NCI-H524 (cell line): Measurements from ENCODE around the gene ZNF282.
A peak's percentile ranks its signal among the peaks of the same experiment; 100 is the strongest.

ENCODE experiments used
- DNase-seq, 2 experiments: peaks; one replicate each; lab custom pipeline; 2025; lab: John Stamatoyannopoulos, UW

Gene ZNF282

GRCh38 chr7:149191851-149192250 is 3.5 kb upstream of the ZNF282 start:
- no peak for DNase-seq

DNA sequence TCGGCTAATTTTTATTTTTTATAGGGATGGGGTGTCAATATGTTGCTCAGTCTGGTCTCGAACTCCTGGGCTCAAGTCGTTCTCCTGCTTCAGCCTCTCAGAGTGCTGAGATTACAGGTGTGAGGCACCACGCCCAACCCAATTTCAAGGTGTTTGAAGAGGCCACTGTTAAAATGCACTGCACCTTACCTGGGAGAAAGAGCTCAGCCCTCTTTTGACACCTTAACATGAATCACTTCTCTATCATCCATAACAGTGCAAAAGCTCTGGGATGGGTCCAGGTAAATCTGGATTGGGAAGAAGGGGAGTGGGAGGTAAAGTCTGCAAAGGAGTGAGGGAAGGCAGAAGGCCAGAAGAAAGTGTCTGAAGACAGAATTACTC is 557 bp upstream of the ZNF282 start:
- DNase-seq: no peak

DNA sequence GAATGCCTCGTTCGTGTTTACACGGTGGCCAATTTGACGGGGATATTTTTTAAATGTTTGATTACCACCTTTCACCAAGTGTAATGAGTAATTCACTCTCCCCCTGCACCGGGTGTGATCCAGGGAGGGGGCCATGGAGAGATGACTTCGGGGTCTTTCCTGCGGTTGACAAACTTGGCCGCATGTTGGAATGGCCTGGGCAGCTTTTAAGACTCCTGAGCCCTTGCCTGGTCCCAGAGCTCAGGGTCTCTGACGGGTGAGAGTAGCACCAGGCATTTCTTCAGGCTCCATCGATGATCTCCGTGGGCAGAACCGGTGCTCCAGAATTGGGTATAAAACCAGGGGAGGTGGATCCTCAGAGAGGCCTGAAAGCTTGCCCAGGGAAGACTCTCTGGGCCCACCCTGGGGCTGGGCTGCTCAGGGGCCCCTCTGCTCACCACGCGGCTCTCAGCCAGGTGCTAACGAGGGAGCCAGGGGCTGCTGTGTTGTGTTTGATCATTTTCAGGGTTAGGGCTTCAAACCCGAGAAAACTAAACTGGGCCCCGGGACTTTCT is 882 bp downstream of the ZNF282 start:
- DNase-seq: peak in 1 of 2 experiments; percentile 24

GRCh38 chr7:149196705-149197171 is 1.4 kb downstream of the ZNF282 start:
- no peak for DNase-seq

DNA sequence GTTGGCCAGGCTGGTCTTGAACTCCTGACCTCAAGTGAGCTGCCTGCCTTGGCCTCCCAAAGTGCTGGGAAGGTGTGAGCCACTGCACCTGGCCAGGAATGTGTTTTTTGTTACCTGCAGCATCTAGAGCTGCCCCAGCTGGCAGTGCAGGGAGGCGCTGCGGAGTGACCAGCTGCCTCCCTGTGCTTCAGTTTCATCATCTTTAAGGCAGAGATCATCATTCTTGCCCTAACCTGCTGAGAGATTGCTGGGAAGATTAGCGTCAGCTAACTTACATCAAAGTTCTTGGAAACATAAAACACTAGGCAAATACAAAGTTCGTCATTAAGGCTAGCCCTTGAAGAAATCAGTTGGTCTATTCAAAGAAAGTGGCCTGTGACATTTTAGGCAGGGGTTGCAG is 2.3 kb downstream of the ZNF282 start:
- no peak for DNase-seq

GRCh38 chr7:149198161-149198816 is 2.9 kb downstream of the ZNF282 start:
- DNase-seq: no peak

DNA sequence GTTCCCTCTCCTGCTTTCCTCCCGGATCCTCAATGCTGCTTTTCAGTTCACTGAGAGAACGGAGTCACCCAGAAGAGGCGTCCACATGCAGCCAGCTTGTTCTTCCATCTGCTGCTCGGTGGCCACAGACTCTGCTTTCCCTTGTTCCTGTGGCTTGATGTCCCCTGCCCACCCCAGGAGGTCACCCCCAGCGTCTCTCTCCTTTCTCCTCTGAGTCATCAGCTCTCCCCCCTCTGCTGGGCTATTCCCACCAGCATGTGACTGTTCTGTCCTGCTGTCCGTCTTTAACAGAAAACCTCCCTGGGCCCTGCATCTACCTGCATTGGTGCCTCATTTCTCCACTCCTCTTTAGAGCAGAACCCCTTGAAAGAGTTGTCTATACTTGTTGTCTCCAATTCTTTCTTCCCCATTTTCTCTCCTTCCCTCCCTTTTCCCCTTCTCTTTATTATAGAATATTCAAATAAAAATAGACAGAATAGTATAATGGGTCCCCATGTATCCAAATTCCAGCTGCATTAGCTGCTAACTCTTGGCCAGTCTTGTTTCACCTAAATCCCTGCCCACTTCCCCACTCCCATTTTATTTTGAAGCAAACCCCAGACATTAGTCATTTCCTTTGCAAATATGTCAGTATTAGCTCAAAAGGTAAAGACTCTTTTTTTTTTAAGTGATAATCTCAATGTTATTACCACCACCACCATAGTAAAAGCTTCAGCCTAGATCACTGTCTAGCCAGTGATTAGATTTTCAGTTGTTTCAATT is 4.1 kb downstream of the ZNF282 start:
- no peak for DNase-seq

- no peak for DNase-seq
Observed at GRCh38 chr7:149202831-149203231, 7.5 kb downstream of the ZNF282 start.

DNA sequence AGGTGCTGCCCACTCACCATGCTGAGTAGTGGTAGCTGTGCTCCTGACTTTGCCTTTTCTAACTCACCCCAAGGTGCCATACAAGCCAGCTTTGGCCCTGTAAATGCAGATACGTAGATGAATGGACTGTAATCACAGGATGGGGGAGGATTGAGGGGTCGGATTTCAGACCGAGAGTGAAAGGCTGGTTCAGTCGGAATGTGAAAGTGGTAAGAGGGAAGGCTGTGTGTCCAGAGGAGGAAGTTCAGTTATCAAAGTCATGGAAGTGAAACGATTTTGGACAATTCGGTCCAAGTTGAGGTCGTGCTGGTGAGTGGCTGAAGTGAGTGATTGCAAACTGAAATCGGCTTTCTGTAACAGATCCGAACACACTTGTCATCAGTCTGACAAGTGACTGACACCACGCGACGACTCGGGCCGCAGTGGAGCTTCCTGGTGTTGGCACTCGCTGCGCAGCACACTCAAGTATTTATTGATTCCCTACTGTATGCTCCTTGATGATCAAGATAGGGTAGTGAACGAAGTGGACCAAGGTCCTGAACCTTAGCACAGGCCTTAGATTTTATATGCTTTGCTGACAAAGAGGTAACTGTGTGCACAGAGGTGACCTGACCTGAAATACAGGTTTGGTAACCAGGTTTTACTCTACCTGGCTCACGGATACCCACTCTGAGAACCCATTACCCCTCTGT is 10.5 kb downstream of the ZNF282 start:
- no peak for DNase-seq

- no peak for DNase-seq
Observed at GRCh38 chr7:149207324-149208035, 12.1 kb downstream of the ZNF282 start.

DNA sequence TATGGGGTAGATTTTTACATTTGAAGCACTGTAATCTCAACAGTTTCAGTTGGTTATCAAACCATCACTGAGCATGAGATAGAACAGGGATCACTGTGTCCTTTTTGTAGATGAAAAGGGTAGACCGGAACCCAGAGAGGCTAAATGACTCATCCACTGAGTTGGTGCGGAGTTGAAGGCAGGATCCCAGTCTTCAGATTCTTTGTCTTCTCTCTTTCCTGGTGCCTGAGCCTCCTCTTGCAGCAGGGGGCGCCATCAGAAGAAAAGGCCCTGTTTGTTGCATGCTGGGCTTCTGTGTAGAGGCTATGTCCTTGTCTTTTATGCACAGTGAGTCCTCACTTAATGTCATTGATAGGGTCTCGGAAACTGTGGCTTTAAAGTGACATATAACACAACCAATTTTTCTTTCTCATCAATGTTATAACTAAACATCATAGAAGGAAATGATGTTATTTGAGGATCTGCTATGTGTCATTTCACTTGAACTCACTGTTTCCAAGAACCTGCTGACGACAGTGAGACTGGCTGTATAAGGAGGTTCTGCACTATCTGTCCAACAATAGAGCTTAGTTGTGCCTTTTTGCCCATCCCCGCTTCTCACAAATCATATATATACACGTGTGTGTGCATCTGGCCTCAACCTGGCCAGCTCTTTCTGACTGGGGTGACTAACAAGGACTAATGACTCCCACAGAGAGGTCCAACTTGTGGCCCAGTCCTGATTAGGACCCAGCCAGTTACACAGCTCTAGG is 14.3 kb downstream of the ZNF282 start:
- peak; percentile 6 to 43 for DNase-seq

- DNase-seq: no peak
Observed at GRCh38 chr7:149210551-149210950, 15.2 kb downstream of the ZNF282 start.

GRCh38 chr7:149214020-149214720 is 18.8 kb downstream of the ZNF282 start:
- no peak for DNase-seq

DNA sequence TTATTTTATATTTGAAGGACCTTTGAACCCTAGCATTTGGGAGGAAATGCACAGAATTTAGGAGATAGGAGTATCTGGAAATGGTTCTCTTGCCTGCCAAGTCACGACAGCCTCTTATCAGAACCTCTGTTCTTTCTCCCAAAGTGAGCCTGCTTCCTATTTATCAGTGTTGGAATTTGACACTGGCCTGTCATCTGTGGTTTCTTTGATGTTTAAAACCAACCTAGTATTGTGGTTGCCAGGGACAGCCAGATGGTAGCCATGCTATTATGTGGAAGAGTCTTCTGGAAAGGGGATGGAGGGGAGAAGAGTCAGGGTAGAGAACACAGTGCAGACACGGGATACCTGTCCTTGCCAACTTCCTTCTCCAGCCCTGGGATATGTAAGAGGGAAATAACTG is 21.1 kb downstream of the ZNF282 start:
- DNase-seq: no peak

DNA sequence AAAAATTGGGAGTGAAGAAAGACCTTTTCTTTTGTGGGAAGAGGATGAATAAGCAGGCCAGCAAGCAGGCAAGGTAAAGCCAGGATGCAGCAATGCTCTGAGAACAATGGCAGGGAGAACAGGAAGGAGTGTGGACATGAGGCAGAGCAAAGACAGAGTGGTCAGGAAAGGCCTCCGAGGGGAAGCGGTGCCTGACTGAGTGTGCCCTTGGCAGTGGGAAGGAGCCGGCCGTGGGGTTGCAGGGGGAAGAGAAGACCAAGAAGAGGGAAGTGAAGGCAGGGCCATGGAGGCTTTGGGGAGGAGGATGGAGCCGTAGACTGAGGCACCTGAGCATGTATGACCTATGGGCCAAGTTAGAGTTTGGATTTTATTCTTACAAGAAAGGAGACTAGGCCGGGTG is 22.2 kb downstream of the ZNF282 start:
- no peak for DNase-seq

GRCh38 chr7:149218469-149219420 is 23.4 kb downstream of the ZNF282 start:
- DNase-seq: no peak

DNA sequence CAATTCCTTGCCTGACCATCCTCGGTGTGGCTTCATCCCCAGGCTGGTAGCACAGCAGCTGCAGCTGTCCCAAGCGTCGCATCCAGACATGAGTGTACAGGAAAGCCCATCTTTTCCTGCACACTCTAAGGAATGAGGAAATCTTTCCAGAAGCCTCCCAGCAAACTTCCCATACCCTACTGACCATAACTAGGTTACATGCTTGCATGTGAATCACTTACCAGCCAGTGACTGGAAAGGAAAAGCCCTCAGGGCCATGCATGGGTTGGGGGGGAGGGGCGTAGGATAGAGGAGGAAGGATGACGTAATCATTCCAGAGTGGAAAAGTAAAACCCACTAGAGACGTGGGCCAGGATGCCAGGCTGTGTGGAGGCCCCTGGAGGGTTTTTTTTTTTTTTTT is 25.2 kb downstream of the ZNF282 start:
- DNase-seq: no peak

DNA sequence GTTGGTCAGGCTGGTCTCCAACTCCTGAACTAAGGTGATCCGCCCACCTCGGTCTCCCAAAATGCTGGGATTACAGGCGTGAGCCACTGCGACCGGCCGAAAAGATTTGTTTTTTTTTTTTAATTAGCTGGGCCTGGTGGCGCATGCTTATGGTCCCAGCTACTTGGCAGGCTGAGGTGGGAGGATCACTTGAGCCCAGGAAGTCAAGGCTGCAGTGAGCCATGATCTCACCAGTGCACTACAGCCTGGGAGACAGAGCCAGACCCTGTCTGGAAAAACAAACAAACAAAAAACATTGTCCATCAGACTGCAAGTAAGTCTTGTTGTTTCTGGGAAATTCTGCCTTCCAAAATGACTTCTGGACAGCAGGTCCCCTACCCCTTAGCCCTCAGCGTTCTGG is 27.8 kb downstream of the ZNF282 start:
- no peak for DNase-seq

GRCh38 chr7:149223761-149224160 is 28.4 kb downstream of the ZNF282 start:
- DNase-seq: no peak

DNA sequence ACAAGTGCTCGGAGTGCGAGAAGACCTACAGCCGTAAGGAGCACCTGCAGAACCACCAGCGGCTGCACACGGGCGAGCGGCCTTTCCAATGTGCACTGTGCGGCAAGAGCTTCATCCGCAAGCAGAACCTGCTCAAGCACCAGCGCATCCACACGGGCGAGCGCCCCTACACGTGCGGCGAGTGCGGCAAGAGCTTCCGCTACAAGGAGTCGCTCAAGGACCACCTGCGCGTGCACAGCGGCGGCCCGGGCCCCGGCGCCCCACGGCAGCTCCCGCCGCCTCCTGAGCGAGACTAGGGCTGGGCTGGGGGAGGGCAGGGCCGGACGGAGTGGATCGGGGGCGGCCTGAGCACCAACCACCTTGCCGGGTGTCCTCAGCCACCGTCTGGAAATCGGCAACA is 29.0 kb downstream of the ZNF282 start:
- DNase-seq: no peak
